ENCODE data around the gene BMPR1B. TPM values are rescaled to one million over a fixed set of nuclear protein-coding genes. Genes with fewer than 3 reads are reported as not detected.

The BMPR1B gene
- total RNA-seq, 1 experiment from 2014 or later = not detected

DNA sequence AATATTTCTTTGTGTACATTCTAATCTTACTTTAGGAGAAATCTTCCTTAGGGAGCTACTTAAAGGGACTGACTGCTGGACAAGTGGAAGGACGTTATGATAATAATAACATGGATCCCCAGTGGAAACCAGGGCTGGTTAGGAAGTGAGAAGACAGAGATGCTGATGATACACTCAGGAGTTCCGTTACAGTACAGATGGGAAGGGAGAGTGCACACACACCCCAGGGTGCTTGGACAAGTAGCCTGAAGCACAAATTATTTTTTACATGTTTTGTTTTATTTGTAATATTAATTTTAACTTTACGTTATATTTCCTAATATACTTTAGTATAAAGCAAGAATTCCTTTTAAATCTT, 84.1 kb downstream of the BMPR1B start (continued):
- no peak for TF ChIP-seq JUND (IDR thresholded peaks at IDR 0.05)

DNA sequence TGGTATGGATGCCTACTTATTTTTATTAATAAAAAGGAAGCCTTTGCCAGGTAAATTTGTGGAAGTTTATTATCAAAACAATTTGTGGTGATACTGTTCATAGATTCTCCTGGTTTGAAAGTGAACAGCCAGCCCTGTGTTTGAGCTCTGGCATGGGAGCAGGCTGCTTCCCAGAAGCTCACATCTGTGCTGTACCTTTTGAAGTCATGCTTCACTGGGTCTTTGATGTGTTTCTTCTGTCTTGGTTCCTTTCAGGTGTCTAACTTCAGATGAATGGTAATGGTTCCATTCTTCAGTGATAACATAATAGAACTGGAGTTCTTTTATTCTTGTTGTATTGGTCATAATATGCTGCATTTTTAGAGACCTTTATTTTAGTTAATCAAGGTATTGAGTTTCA, 85.5 kb downstream of the BMPR1B start:
- DNase-seq (ENCODE audit: low read depth, low spot score) = no peak
- intact Hi-C loops (cut with micrococcal nuclease) = no loop called here

More for the DNA sequence above, 85.5 kb downstream of the BMPR1B start:
- ChIA-PET RAD21 (ENCODE audit: low non-redundant PET in 1 of 2, low total read pairs in 2 of 2, uncharacterized antibody in 2 of 2, unreplicated experiment in 2 of 2) (no interaction called here), CTCF (no interaction called here), POLR2A (no interaction called here)
- no peak overlapping the region for H3K9ac ChIP-seq (ENCODE audit: low read length)
- BruUV-seq (replicated peaks) = no TSS peak
- H3K36me3 ChIP-seq (ENCODE audit: control insufficient read depth in 1 of 2, insufficient read depth in 2 of 2, low read length in 2 of 2) = no peaks in the 10 kb centered on the region
- H3K9me3 ChIP-seq (ENCODE audit: control insufficient read depth in 1 of 2, insufficient read depth in 1 of 2, low read depth in 1 of 2, low read length in 2 of 2) = no peaks in the 10 kb centered on the region
- H3K27me3 ChIP-seq (ENCODE audit: insufficient read depth, low read length) = no peaks in the 10 kb centered on the region
- no peaks in the 10 kb centered on the region for H3K9me2 ChIP-seq (ENCODE audit: insufficient read depth)
- H3K4me1 ChIP-seq (ENCODE audit: control insufficient read depth in 1 of 2, insufficient read depth in 2 of 2, low read length in 2 of 2) = no peaks in the 10 kb centered on the region
- no peaks in the 10 kb centered on the region for H4K20me1 ChIP-seq (ENCODE audit: insufficient read depth)
- ATAC-seq = no peak
- H3K4me3 ChIP-seq (replicated peaks in 1 of 2; ENCODE audit: low read depth in 1 of 2, low read length in 2 of 2) = no peak overlapping the region
- TF ChIP-seq ELF1 (IDR thresholded peaks at IDR 0.05; ENCODE audit: borderline replicate concordance, low read depth) (no peak), SRF (IDR thresholded peaks at IDR 0.05; ENCODE audit: low read depth) (no peak), SIN3A (IDR thresholded peaks at IDR 0.05; ENCODE audit: low read depth) (no peak), EGR1 (IDR thresholded peaks at IDR 0.05; ENCODE audit: low read depth) (no peak), ZFX (IDR thresholded peaks at IDR 0.05) (no peak), EZH2phosphoT487 (IDR thresholded peaks at IDR 0.05; ENCODE audit: borderline replicate concordance) (no peak), ZNF274 (IDR thresholded peaks at IDR 0.05; ENCODE audit: low read depth, low read length) (no peak), CEBPB (IDR thresholded peaks at IDR 0.05; ENCODE audit: low read depth) (no peak), SP1 (IDR thresholded peaks at IDR 0.05; ENCODE audit: low read depth) (no peak), POLR2A (IDR thresholded peaks at IDR 0.05; ENCODE audit: borderline replicate concordance, extremely low read depth, insufficient read depth, insufficient read length) (no peak), FOSL1 (IDR thresholded peaks at IDR 0.05; ENCODE audit: low read depth) (no peak), POLR2AphosphoS5 (IDR thresholded peaks at IDR 0.05; ENCODE audit: low read depth, low read length) (no peak), YY1 (IDR thresholded peaks at IDR 0.05; ENCODE audit: extremely low read depth, insufficient replicate concordance, low read depth, low read length) (no peak), CBX3 (IDR thresholded peaks at IDR 0.05; ENCODE audit: low read depth) (no peak), JUND (IDR thresholded peaks at IDR 0.05) (no peak), EZH2 (IDR thresholded peaks at IDR 0.05) (no peak)
- TF ChIP-seq, protein P1, sequence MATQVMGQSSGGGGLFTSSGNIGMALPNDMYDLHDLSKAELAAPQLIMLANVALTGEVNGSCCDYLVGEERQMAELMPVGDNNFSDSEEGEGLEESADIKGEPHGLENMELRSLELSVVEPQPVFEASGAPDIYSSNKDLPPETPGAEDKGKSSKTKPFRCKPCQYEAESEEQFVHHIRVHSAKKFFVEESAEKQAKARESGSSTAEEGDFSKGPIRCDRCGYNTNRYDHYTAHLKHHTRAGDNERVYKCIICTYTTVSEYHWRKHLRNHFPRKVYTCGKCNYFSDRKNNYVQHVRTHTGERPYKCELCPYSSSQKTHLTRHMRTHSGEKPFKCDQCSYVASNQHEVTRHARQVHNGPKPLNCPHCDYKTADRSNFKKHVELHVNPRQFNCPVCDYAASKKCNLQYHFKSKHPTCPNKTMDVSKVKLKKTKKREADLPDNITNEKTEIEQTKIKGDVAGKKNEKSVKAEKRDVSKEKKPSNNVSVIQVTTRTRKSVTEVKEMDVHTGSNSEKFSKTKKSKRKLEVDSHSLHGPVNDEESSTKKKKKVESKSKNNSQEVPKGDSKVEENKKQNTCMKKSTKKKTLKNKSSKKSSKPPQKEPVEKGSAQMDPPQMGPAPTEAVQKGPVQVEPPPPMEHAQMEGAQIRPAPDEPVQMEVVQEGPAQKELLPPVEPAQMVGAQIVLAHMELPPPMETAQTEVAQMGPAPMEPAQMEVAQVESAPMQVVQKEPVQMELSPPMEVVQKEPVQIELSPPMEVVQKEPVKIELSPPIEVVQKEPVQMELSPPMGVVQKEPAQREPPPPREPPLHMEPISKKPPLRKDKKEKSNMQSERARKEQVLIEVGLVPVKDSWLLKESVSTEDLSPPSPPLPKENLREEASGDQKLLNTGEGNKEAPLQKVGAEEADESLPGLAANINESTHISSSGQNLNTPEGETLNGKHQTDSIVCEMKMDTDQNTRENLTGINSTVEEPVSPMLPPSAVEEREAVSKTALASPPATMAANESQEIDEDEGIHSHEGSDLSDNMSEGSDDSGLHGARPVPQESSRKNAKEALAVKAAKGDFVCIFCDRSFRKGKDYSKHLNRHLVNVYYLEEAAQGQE (IDR thresholded peaks at IDR 0.05; ENCODE audit: low read depth) = no peak
- TF ChIP-seq, protein P2, sequence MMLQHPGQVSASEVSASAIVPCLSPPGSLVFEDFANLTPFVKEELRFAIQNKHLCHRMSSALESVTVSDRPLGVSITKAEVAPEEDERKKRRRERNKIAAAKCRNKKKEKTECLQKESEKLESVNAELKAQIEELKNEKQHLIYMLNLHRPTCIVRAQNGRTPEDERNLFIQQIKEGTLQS (IDR thresholded peaks at IDR 0.05) = no peak
- TF ChIP-seq, protein P3, sequence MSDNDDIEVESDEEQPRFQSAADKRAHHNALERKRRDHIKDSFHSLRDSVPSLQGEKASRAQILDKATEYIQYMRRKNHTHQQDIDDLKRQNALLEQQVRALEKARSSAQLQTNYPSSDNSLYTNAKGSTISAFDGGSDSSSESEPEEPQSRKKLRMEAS (IDR thresholded peaks at IDR 0.05) = no peak
- TF ChIP-seq, protein P4, sequence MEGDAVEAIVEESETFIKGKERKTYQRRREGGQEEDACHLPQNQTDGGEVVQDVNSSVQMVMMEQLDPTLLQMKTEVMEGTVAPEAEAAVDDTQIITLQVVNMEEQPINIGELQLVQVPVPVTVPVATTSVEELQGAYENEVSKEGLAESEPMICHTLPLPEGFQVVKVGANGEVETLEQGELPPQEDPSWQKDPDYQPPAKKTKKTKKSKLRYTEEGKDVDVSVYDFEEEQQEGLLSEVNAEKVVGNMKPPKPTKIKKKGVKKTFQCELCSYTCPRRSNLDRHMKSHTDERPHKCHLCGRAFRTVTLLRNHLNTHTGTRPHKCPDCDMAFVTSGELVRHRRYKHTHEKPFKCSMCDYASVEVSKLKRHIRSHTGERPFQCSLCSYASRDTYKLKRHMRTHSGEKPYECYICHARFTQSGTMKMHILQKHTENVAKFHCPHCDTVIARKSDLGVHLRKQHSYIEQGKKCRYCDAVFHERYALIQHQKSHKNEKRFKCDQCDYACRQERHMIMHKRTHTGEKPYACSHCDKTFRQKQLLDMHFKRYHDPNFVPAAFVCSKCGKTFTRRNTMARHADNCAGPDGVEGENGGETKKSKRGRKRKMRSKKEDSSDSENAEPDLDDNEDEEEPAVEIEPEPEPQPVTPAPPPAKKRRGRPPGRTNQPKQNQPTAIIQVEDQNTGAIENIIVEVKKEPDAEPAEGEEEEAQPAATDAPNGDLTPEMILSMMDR (IDR thresholded peaks at IDR 0.05 in 2 of 3, conservative IDR thresholded peaks at IDR 0.05 in 1 of 3; ENCODE audit: borderline replicate concordance in 1 of 3, insufficient read depth in 1 of 3, low read depth in 2 of 3, low read length in 2 of 3) = no peak
- H3K79me2 ChIP-seq (ENCODE audit: insufficient read depth, low read length) = no peaks in the 10 kb centered on the region
- no peak overlapping the region for H2AFZ ChIP-seq (ENCODE audit: low read depth, low read length, poor library complexity, severe bottlenecking)
- no peak overlapping the region for H3K27ac ChIP-seq (ENCODE audit: low read depth, low read length)
- H3K4me2 ChIP-seq (ENCODE audit: low read length) = no peak overlapping the region

All from HCT116 (cell line).